Neural cell (in vitro differentiated cells): Measurements from ENCODE around the gene CBX2.

Source experiments
- CTCF ChIP-seq: fragments of 450-650 bp; IDR thresholded peaks from 2 replicates; pipeline ENCODE4 v1.5.1; 2014; ENCODE audit warnings: antibody characterized with exemption, mild to moderate bottlenecking, moderate library complexity; ENCODE audit not compliant: poor library complexity, severe bottlenecking
- EP300 ChIP-seq: fragments of 450-650 bp; conservative IDR thresholded peaks from 2 replicates; pipeline ENCODE4 v1.6.1; 2014; ENCODE audit warnings: antibody characterized with exemption, mild to moderate bottlenecking, moderate library complexity; ENCODE audit not compliant: poor library complexity, severe bottlenecking
- EZH2 ChIP-seq: fragments of 200-600, 300-800 bp; shearing (Covaris generic), sonication (generic); IDR thresholded peaks from 2 replicates; pipeline ENCODE4 v1.6.1; 2014; ENCODE audit warnings: antibody characterized with exemption, low read length, borderline replicate concordance, mild to moderate bottlenecking; ENCODE audit not compliant: insufficient read depth, poor library complexity, severe bottlenecking
- POLR2AphosphoS5 ChIP-seq: IDR thresholded peaks from 2 replicates; pipeline ENCODE4 v1.6.1; 2012
- RAD21 ChIP-seq: fragments of 450-650 bp; conservative IDR thresholded peaks from 2 replicates; pipeline ENCODE4 v1.6.1; 2014; ENCODE audit warnings: antibody characterized with exemption, mild to moderate bottlenecking, moderate library complexity

GRCh38 chr17:79743614-79744013, 34.3 kb upstream of the CBX2 start:
- no peak for TF ChIP-seq CTCF
- TF ChIP-seq POLR2AphosphoS5 = no peak
- TF ChIP-seq EP300 = no peak
- TF ChIP-seq RAD21 = no peak
- no peak for TF ChIP-seq EZH2
